Small intestine (tissue), 16 donors: ENCODE measurements around the gene CELF2. TPM values are rescaled to one million over a fixed set of nuclear protein-coding genes. Genes with fewer than 3 reads are reported as not detected.

ENCODE experiments used
- DNase-seq, 2 donors: peaks; one replicate each; pipeline versions ENCODE4 v3.0.0 to v3.0.0-alpha.2; 2013
- FAIRE-seq: peaks from 2 replicates; lab custom pipeline; 2012; peaks lifted over from hg19 to GRCh38; lab: Jason Lieb, UNC
- H3K27ac ChIP-seq, 3 donors: one replicate each; pipeline ENCODE4 v1.5.1; 2013; ENCODE audit warnings: low read length in 2 of 3, mild to moderate bottlenecking in 2 of 3, control low read depth in 1 of 3, inconsistent platforms in 1 of 3, low read depth in 1 of 3, moderate library complexity in 1 of 3
- H3K27me3 ChIP-seq, 3 donors: one replicate each; pipeline ENCODE4 v1.6.1; 2013; ENCODE audit warnings: low read length in 3 of 3, inconsistent platforms in 1 of 3; ENCODE audit not compliant: control insufficient read depth in 3 of 3, insufficient read depth in 3 of 3
- H3K36me3 ChIP-seq, 3 donors: one replicate each; pipeline ENCODE4 v1.6.1; 2013; ENCODE audit warnings: low read length in 3 of 3, inconsistent platforms in 1 of 3, low read depth in 1 of 3, mild to moderate bottlenecking in 1 of 3, moderate library complexity in 1 of 3; ENCODE audit not compliant: control insufficient read depth in 3 of 3, insufficient read depth in 2 of 3
- H3K4me1 ChIP-seq, 3 donors: one replicate each; pipeline ENCODE4 v1.6.1; 2013; ENCODE audit warnings: low read length in 2 of 3, inconsistent platforms in 1 of 3, low read depth in 1 of 3, mild to moderate bottlenecking in 1 of 3, moderate library complexity in 1 of 3; ENCODE audit not compliant: control insufficient read depth in 3 of 3, insufficient read depth in 2 of 3
- H3K4me3 ChIP-seq, 3 donors: one replicate each; pipeline ENCODE4 v1.5.1; 2013; ENCODE audit warnings: low read length in 3 of 3, control low read depth in 1 of 3, inconsistent platforms in 1 of 3, low read depth in 1 of 3, mild to moderate bottlenecking in 1 of 3, moderate library complexity in 1 of 3
- H3K9me3 ChIP-seq, 2 donors: one replicate each; pipeline ENCODE4 v1.6.1; 2013; ENCODE audit warnings: low read depth in 1 of 2, low read length in 1 of 2; ENCODE audit not compliant: control insufficient read depth in 2 of 2, insufficient read depth in 1 of 2
- WGBS, 3 donors: extraction: QIAGEN DNeasy Blood & Tissue Kit; methylation state at CpG; one replicate each; pipeline ENCODE4 v1.1.7; 2013; 5-methylcytosine and 5-hydroxymethylcytosine counted together
- long read RNA-seq, 10 donors: transcript quantifications; one replicate each; lab custom pipeline, GENCODE V29; 2026
- polyA plus RNA-seq, 4 donors: library from polyadenylated mRNA; stranded (reverse) in 3 of 4; unstranded in 1 of 4; fragments of 200-250 nt in 3 of 4; fragments of 120-200 nt in 1 of 4; gene quantifications; one replicate each; pipeline versions ENCODE4 v1.2.1 to v1.2.3, GENCODE V29; 2013
- donor health status: healthy with polysubstance abuse.
- donor health status: control.
- donor health status: control.
- donor health status: Bipolar disorder and iron deficiency.
- donor health status: healthy.

The CELF2 gene
- 10 to 100 TPM in 1 of 4 donors, 1 to 10 TPM in 3; 1.8 to 11.6 (median 6.1) TPM for polyA plus RNA-seq
- long read RNA-seq, donor 1, result 0 reads
- long read RNA-seq, donor 2, result 0 reads
- long read RNA-seq, donor 3, result 0 reads
- long read RNA-seq, donor 4, result 0 reads
- long read RNA-seq, donor 5, result 0 reads
- long read RNA-seq, donor 6, result 0 reads
- long read RNA-seq, donor 7, result 0 reads
- long read RNA-seq, donor 8, partial matches to known transcripts, result 0 of 1 reads
- long read RNA-seq, donor 8, other reads (novel, unspliced or antisense), result 0 of 1 reads
- long read RNA-seq, donor 9, result 0 reads
- long read RNA-seq, donor 10, partial matches to known transcripts, result 0 of 1 reads
- long read RNA-seq, donor 10, other reads (novel, unspliced or antisense), result 0 of 1 reads

DNA sequence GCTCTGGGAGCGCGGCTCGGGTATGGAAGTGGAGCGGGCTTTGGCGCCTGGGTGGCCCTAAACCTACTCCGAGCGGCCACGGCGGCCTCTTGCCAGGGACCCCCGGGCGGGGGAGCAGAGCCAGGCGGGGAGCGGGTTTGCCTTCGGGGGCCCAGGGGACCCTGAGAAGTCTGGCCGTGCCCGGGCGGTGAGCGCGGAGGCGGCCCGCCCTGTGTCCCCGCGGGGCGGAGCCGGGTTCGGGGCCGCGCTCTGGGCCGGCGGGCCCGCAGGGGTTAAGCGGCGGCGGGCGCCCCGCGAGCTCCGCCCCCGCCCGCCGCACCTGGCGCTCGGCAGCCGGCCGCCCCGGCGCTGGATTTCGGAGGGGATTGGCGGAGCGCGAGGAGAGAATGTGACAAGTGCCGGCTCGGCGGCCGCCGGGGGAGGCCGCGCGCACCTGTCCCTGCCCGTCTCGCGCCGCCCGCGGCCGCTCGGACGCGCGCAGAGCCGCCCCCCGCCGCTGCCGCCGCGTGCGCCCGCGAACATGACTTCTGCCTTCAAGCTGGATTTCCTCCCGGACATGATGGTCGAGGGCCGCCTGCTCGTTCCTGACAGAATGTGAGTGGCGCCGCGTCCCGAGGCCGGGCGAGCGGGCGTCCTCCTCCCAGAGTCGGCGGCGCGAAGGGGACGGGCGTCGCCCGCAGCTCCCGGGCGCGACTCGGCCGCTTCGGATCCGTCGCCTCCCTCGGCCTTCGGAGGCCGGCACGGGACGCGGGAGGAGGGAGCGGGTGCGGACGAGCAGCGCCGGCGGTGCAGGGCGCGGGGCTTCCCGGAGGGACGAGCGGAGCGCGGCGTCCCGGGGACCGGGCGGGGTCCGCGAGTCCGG is at the start of gene CELF2:
Gene CELF2, plus strand, starts transcription at position 303 of the 862 bp plus-strand sequence. Its CDS starts 218 bp downstream, at position 521.
- Histone ChIP-seq H3K4me3 (peak within 1 kb of the TSS; percentile 24 to 86 (median 85)), H3K9me3 (no peaks in the 10 kb centered on the region), H3K27ac (peak within 1 kb of the TSS in 2 of 3 donors; percentile 65 to 93), H3K4me1 (peaks cover 0 to 2% (median 0%) of the 10 kb centered on the region in 3 donors), H3K27me3 (peaks cover 0 to 41% (median 5%) of the 10 kb centered on the region in 3 donors), H3K36me3 (no peaks in the 10 kb centered on the region)
- DNase-seq, result peak; percentile 64 to 74
- 1 to 3% (median 1%) methylated on average over 81 to 133 of the region's 133 CpGs for WGBS, 3 donors
- FAIRE-seq, result no peak

DNA sequence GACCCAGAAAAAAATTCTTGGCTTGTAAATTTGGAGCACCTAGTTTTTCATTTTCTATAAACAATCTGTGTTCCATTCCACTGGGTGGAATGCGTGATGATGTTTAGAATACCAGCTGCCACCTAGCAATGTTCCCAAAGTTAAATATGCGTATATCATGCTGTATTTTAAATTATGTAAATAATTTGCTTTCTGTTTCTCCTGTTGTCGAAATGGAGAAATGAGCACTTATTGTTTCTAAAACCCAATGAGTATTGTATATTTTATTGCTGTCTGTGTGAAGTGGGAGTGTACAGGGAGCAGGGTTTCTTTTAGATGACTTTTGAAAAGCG is 49.4 kb upstream of the CELF2 start:
- DNase-seq (no peak), FAIRE-seq (no peak)
- H3K9me3 ChIP-seq, result no peaks in the 10 kb centered on the region
- 84 to 92% (median 90%) methylated on average over 4 of the region's 4 CpGs for WGBS, 3 donors
- H3K27me3 ChIP-seq, result no peaks in the 10 kb centered on the region
- no peak overlapping the region for H3K27ac ChIP-seq
- H3K4me1 ChIP-seq, result peaks cover 0 to 3% (median 0%) of the 10 kb centered on the region in 3 donors
- no peak overlapping the region for H3K4me3 ChIP-seq
- no peaks in the 10 kb centered on the region for H3K36me3 ChIP-seq

DNA sequence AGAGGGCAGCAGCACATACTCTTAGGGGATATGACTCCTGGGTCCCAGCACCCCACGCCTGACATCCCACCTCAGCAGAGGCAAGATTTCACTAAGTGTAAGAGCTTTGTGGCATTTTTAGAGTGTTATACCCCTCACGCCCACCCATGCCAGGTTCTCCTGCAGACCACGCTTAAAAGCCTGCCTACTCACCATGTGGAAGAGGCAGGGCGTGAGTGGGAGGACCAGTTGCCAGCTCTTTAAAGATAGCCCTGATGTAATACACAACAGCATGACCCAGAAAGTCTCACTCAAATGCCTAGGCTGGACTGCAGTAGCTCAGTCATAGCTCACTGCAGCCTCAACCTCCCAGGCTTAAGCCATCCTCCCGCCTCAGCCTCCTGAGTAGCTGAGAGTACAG is 44.4 kb upstream of the CELF2 start:
- no peak overlapping the region for H3K4me3 ChIP-seq
- no peak overlapping the region for H3K27ac ChIP-seq
- H3K36me3 ChIP-seq, result no peaks in the 10 kb centered on the region
- no peaks in the 10 kb centered on the region for H3K27me3 ChIP-seq
- no peak for DNase-seq
- H3K4me1 ChIP-seq, result no peaks in the 10 kb centered on the region
- WGBS, 3 donors, result 84 to 93% (median 88%) methylated on average over 5 of the region's 5 CpGs
- FAIRE-seq, result no peak
- H3K9me3 ChIP-seq, result no peaks in the 10 kb centered on the region

DNA sequence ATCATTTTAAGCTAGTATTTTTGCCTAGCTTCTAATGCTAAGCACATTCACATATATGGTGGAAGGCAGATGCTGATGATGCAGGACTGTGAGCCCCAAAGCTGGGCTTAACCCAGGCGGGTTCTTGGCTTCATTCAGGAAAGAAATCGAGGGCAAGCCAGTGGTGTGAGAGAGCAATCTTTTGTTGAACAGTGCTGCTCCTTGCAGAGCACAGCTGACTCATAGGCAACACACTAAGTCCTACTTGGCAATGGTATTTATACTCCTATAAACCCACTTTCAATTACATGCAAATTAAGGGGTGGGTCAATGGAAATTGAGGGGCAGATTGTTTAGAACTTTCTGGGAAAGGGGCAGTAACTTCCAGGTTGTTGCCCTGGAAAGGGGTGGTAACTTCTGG is 42.0 kb upstream of the CELF2 start:
- no peaks in the 10 kb centered on the region for H3K4me1 ChIP-seq
- no peak overlapping the region for H3K27ac ChIP-seq
- 78 to 82% (median 79%) methylated on average over 2 of the region's 2 CpGs for WGBS, 3 donors
- DNase-seq (no peak), FAIRE-seq (no peak)
- H3K4me3 ChIP-seq, result no peak overlapping the region
- H3K9me3 ChIP-seq, result no peaks in the 10 kb centered on the region
- H3K27me3 ChIP-seq, result no peaks in the 10 kb centered on the region
- no peaks in the 10 kb centered on the region for H3K36me3 ChIP-seq

DNA sequence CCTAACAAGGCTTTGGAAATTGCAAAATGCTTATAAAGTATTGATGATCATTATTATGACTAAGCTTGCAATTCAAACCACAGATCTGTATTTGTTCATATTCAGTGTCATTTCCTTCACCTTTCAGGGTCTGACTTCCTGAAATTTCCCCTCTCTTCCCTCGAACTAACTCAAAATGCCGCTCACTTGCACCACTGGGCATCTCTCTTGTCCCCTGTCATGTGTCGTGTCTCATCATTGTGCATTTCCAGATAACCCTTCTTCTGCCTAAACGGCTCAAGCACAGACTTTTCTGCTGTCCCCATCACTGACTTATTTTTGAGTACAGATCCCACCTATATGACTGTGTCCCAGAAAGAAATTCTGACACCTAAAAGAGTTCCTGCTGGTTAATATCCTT is 41.0 kb upstream of the CELF2 start:
- Histone ChIP-seq H3K36me3 (no peaks in the 10 kb centered on the region), H3K27ac (no peak overlapping the region), H3K27me3 (no peaks in the 10 kb centered on the region), H3K9me3 (no peaks in the 10 kb centered on the region), H3K4me3 (no peak overlapping the region), H3K4me1 (no peaks in the 10 kb centered on the region)
- DNase-seq, result no peak
- WGBS, 3 donors, result 71 to 80% (median 74%) methylated on average over 4 of the region's 4 CpGs
- no peak for FAIRE-seq

DNA sequence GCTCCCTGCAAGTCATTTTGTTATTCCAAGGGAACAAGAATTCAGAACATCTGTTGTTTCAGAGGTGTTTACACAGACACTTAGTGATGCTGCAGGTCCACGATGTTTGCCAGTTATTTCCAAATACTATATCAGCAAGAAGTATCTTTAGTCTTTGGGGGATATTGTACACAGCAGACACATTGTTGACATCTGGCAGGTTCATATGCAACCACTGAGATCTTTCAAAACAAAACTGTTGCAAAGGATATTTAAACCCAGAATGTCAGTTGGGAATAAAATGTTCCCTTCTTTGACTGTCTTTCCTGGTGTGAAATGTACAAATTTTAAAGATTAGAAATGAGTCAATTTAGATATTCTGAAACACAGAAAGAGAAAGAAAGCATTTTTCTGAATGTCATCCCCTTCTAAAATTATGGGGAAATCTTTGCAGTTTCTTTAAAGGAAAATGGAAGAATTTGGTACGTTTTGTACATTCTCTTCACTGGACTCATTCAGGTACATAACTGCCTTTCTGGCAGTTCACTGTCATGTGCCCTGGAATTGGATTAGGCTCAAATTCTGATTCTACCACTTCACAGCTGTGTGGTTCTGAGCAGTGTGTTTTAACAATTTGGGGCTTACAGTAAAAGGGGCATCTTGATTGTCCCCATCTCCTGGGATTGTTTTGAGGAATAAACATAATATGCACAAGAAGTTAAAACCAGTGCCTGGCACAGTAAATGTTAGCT is 40.3 kb upstream of the CELF2 start:
- no peaks in the 10 kb centered on the region for H3K4me1 ChIP-seq
- FAIRE-seq, result no peak
- H3K4me3 ChIP-seq, result no peak overlapping the region
- H3K27ac ChIP-seq, result no peak overlapping the region
- WGBS, 3 donors, result 25 to 50% (median 35%) methylated on average over 2 of the region's 2 CpGs
- H3K9me3 ChIP-seq, result no peaks in the 10 kb centered on the region
- DNase-seq, result no peak
- H3K27me3 ChIP-seq, result no peaks in the 10 kb centered on the region
- H3K36me3 ChIP-seq, result no peaks in the 10 kb centered on the region

DNA sequence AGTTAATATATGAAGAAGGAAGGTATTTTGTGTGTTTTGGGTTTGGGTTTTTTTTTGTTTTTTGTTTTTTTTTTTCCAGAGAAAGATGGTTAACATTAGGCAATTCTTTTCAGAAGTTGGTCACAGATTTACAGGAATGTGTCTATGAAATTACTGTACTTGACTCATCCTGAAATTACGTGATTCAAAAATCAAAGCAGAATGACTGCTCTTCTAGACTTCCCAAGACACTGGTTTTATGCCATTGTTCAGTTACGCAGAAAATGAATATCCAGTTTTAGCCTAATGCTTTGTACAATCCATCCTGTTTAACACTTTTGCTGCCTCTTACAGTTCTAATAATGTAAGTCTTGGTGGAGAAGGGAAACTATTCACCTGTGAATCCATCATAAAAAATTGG is 39.7 kb upstream of the CELF2 start:
- DNase-seq (no peak), FAIRE-seq (no peak)
- Histone ChIP-seq H3K4me1 (no peaks in the 10 kb centered on the region), H3K27ac (no peak overlapping the region), H3K9me3 (no peaks in the 10 kb centered on the region), H3K27me3 (no peaks in the 10 kb centered on the region), H3K4me3 (no peak overlapping the region), H3K36me3 (no peaks in the 10 kb centered on the region)
- WGBS, 3 donors, result 56 to 76% (median 58%) methylated on average over 2 of the region's 2 CpGs

DNA sequence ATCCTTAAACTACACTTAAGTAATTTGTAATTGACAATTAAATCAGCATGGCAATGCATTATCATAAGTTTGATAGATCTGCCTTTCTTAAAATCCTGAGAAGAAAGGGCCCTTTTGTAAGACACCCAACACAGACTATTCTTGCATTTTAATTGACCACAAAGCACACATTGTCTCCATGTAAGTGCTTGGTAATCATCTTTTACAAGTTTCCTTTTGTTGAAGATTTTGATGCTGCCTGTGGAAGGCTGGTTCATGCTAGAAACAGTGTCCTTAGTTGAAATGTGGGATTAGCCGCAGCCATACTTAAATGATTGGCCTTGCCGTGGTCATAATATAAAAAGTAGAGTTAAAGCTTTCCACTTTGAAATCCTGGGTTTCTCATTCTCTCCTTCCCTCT is 32.3 kb upstream of the CELF2 start:
- H3K9me3 ChIP-seq, result no peaks in the 10 kb centered on the region
- H3K27me3 ChIP-seq, result no peaks in the 10 kb centered on the region
- 96 to 98% (median 97%) methylated on average over 2 of the region's 2 CpGs for WGBS, 3 donors
- no peak for FAIRE-seq
- H3K4me3 ChIP-seq, result no peak overlapping the region
- DNase-seq, result no peak
- no peaks in the 10 kb centered on the region for H3K36me3 ChIP-seq
- no peaks in the 10 kb centered on the region for H3K4me1 ChIP-seq
- H3K27ac ChIP-seq, result no peak overlapping the region
